Adrenal gland (tissue), 12 donors: ENCODE data around the gene COL3A1. TPM values are rescaled to one million over a fixed set of nuclear protein-coding genes. Genes with fewer than 3 reads are reported as not detected.

ENCODE experiments used
- DNase-seq, 7 donors: peaks; one replicate each; pipeline ENCODE4 v3.0.0-alpha.2; 2019 to 2020
- H3K27ac ChIP-seq, 5 donors: fragments of 200-600 bp; sonication (generic) in 4 of 5; 1 replicate in 3 of 5; 2 replicates in 2 of 5; pipeline versions ENCODE4 v1.5.1 to v1.8.0; 2016 to 2020; ENCODE audit warnings: mild to moderate bottlenecking in 1 of 5
- H3K27me3 ChIP-seq: fragments of 200-600 bp; 2 replicates; pipeline ENCODE4 v1.8.0; 2021
- H3K36me3 ChIP-seq, 2 donors: fragments of 200-600 bp; replicated peaks in 1 of 2; 1 replicate in 1 of 2; 2 replicates in 1 of 2; pipeline versions ENCODE4 v1.5.1 to v1.8.0; 2018 to 2022
- H3K4me1 ChIP-seq, 2 donors: fragments of 200-600 bp; replicated peaks in 1 of 2; 1 replicate in 1 of 2; 2 replicates in 1 of 2; pipeline versions ENCODE4 v1.5.1 to v1.8.0; 2018 to 2021
- H3K4me3 ChIP-seq, 4 donors: fragments of 200-600 bp; sonication (generic) in 3 of 4; one replicate each; pipeline ENCODE4 v1.5.1; 2016 to 2018
- H3K9me3 ChIP-seq, 3 donors: fragments of 200-600 bp; sonication (generic) in 1 of 3; replicated peaks in 1 of 3; 1 replicate in 2 of 3; 2 replicates in 1 of 3; pipeline versions ENCODE4 v1.5.1 to v1.8.0; 2016 to 2021
- CTCF ChIP-seq, 6 experiments: fragments of 450-650 bp in 4 of 6; fragments of 200-600 bp in 2 of 6; sonication (generic) in 1 of 6; IDR thresholded peaks; 1 replicate in 5 of 6; 2 replicates in 1 of 6; pipeline versions ENCODE4 v1.5.1 to v1.8.0; 2016 to 2021; ENCODE audit warnings: antibody characterized with exemption in 6 of 6, mild to moderate bottlenecking in 2 of 6, moderate library complexity in 1 of 6
- POLR2A ChIP-seq, 2 donors: fragments of 450-650 bp; IDR thresholded peaks; one replicate each; pipeline ENCODE4 v1.6.1; 2017; ENCODE audit warnings: antibody characterized with exemption in 2 of 2, mild to moderate bottlenecking in 2 of 2, moderate library complexity in 1 of 2
- WGBS, 4 donors: extraction: QIAGEN DNeasy Blood & Tissue Kit in 2 of 4; methylation state at CpG; one replicate each; pipeline versions ENCODE4 v1.1.5 to v1.1.7; 2013 to 2017; 5-methylcytosine and 5-hydroxymethylcytosine counted together
- intact Hi-C, 2 donors: fragments of 100-400 bp; cut with DNase I; formaldehyde crosslinking; loops; one replicate each; pipeline versions ENCODE4 v1.14.1 to v1.15.0; 2022 to 2023
- polyA plus RNA-seq, 3 donors: library from polyadenylated mRNA; stranded (reverse); fragments of 200-250 nt in 2 of 3; fragments of 350-450 nt in 1 of 3; fragmentation: Illumina TruSeq in 1 of 3; extraction: RNeasy Lipid Tissue Mini Kit (QIAGEN cat#74804) in 1 of 3; gene quantifications; one replicate each; pipeline ENCODE4 v1.2.3, GENCODE V29; 2013 to 2014
- total RNA-seq, 9 donors: library from RNA; depleted of rRNA in 4 of 9; stranded (reverse); fragments of >200 nt in 4 of 9; fragments of 120-200 nt in 1 of 9; fragmentation: NEBNext Ultra II Directional in 1 of 9; extraction: Animal tissue kit (Norgen Biotek cat#: 25700) in 1 of 9; gene quantifications; one replicate each; pipeline versions ENCODE4 v1.1.0 to v1.2.4, GENCODE V29; 2013 to 2023
- donor health status: healthy with polysubstance abuse.
- donor health status: Bipolar disorder and iron deficiency.
- donor health status: DM: yes; HTN: yes; CAD: no.
- donor health status: DM: no; HTN: no; CAD: no.
- donor health status: DM: no; HTN: no; CAD: no.
- donor health status: DM: yes; HTN: yes; CAD: no.

COL3A1 gene
- total and polyA plus RNA-seq, 12 donors: 48.4 to 465 (median 173) TPM

- peaks cover 0 to 9% of the 10 kb centered on the region in 2 donors for H3K36me3 ChIP-seq
- DNase-seq: no peak
- H3K4me1 ChIP-seq: no peaks in the 10 kb centered on the region
- WGBS, 4 donors: 82 to 86% (median 84%) methylated on average over 9 of the region's 9 CpGs
- H3K27me3 ChIP-seq: no peaks in the 10 kb centered on the region
- TF ChIP-seq CTCF (IDR thresholded peaks at IDR 0.05): no peak
- TF ChIP-seq POLR2A (IDR thresholded peaks at IDR 0.05): no peak
- no peaks in the 10 kb centered on the region for H3K9me3 ChIP-seq
- intact Hi-C loops: no loop called here
- H3K4me3 ChIP-seq: no peak overlapping the region
- H3K27ac ChIP-seq: no peak overlapping the region
These were observed 34.5 kb downstream of the COL3A1 start for GRCh38 chr2:189008555-189009262.

DNA sequence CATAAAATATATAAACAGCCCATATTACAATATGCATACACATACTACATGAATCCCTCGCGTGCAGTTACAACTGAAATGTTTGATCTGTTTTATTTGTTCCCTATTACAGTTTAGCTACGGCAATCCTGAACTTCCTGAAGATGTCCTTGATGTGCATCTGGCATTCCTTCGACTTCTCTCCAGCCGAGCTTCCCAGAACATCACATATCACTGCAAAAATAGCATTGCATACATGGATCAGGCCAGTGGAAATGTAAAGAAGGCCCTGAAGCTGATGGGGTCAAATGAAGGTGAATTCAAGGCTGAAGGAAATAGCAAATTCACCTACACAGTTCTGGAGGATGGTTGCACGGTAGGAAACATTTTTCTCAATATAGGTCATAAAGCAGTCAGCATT lies 36.4 kb downstream of the COL3A1 start:
- DNase-seq: no peak
- H3K27me3 ChIP-seq: no peaks in the 10 kb centered on the region
- no peaks in the 10 kb centered on the region for H3K9me3 ChIP-seq
- no peaks in the 10 kb centered on the region for H3K4me1 ChIP-seq
- H3K4me3 ChIP-seq: no peak overlapping the region
- no peak overlapping the region for H3K27ac ChIP-seq
- TF ChIP-seq CTCF (IDR thresholded peaks at IDR 0.05) (no peak), POLR2A (IDR thresholded peaks at IDR 0.05) (no peak)
- H3K36me3 ChIP-seq: peaks cover 0 to 9% of the 10 kb centered on the region in 2 donors
- intact Hi-C loops: no loop called here
- 47 to 58% (median 53%) methylated on average over 6 of the region's 6 CpGs for WGBS, 4 donors

DNA sequence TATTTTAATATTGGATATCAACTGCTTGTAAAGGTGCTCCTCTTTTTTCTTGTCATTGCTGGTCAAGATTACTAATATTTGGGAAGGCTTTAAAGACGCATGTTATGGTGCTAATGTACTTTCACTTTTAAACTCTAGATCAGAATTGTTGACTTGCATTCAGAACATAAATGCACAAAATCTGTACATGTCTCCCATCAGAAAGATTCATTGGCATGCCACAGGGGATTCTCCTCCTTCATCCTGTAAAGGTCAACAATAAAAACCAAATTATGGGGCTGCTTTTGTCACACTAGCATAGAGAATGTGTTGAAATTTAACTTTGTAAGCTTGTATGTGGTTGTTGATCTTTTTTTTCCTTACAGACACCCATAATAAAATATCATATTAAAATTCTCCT lies 38.2 kb downstream of the COL3A1 start:
- H3K36me3 ChIP-seq: peaks cover 0 to 9% of the 10 kb centered on the region in 2 donors
- 76 to 85% (median 84%) methylated on average over 1 of the region's 1 CpG for WGBS, 4 donors
- H3K4me1 ChIP-seq: no peaks in the 10 kb centered on the region
- TF ChIP-seq POLR2A (IDR thresholded peaks at IDR 0.05) (no peak), CTCF (IDR thresholded peaks at IDR 0.05) (no peak)
- no peaks in the 10 kb centered on the region for H3K9me3 ChIP-seq
- intact Hi-C loops: no loop called here
- no peak for DNase-seq
- H3K27ac ChIP-seq: no peak overlapping the region
- H3K4me3 ChIP-seq: no peak overlapping the region
- H3K27me3 ChIP-seq: no peaks in the 10 kb centered on the region

DNA sequence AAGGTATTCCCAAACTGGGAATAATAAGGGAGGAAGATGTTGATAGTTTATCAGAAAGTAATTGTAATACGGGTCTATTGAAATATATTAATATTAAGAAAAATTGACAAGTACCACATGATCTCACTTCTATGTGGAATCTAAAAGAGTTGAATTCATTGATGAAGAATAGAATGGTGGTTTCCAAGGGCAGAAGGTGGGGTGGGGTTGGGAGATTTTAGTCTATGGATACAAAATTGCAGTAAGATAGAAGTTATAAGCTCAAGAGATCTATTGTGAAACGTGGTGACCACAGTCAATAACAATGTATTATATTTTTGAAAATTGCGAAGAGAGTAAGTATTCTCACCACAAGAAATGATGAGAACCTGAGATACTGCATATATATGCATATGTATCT lies 38.9 kb downstream of the COL3A1 start:
- intact Hi-C loops: no loop called here
- no peaks in the 10 kb centered on the region for H3K4me1 ChIP-seq
- DNase-seq: no peak
- H3K27me3 ChIP-seq: no peaks in the 10 kb centered on the region
- H3K4me3 ChIP-seq: no peak overlapping the region
- 86 to 90% (median 87%) methylated on average over 3 of the region's 3 CpGs for WGBS, 4 donors
- no peak overlapping the region for H3K27ac ChIP-seq
- peaks cover 0 to 4% of the 10 kb centered on the region in 2 donors for H3K36me3 ChIP-seq
- TF ChIP-seq CTCF (IDR thresholded peaks at IDR 0.05) (no peak), POLR2A (IDR thresholded peaks at IDR 0.05) (no peak)
- no peaks in the 10 kb centered on the region for H3K9me3 ChIP-seq
